Duodenal mucosa (tissue), 2 donors: ENCODE results near the gene NAT10.

Source experiments
- H3K27ac ChIP-seq: one replicate; pipeline ENCODE4 v1.7.0; 2013; ENCODE audit warnings: low read depth, low read length
- H3K27me3 ChIP-seq, 2 donors: one replicate each; pipeline ENCODE4 v1.7.0; 2013; ENCODE audit warnings: low read length in 2 of 2, control low read depth in 1 of 2; ENCODE audit not compliant: insufficient read depth in 2 of 2, control insufficient read depth in 1 of 2
- H3K36me3 ChIP-seq, 2 donors: one replicate each; pipeline ENCODE4 v1.7.0; 2013; ENCODE audit warnings: low read length in 2 of 2, control low read depth in 1 of 2; ENCODE audit not compliant: insufficient read depth in 2 of 2, control insufficient read depth in 1 of 2
- H3K4me1 ChIP-seq, 2 donors: one replicate each; pipeline ENCODE4 v1.7.0; 2013; ENCODE audit warnings: low read length in 2 of 2, control low read depth in 1 of 2; ENCODE audit not compliant: insufficient read depth in 2 of 2, control insufficient read depth in 1 of 2
- H3K4me3 ChIP-seq, 2 donors: one replicate each; pipeline ENCODE4 v1.7.0; 2013; ENCODE audit warnings: low read length in 2 of 2, low read depth in 1 of 2
- H3K9ac ChIP-seq, 2 donors: one replicate each; pipeline ENCODE4 v1.7.0; 2013; ENCODE audit warnings: low read length in 2 of 2, low read depth in 1 of 2
- H3K9me3 ChIP-seq, 2 donors: one replicate each; pipeline ENCODE4 v1.7.0; 2013; ENCODE audit warnings: low read length in 2 of 2, control low read depth in 1 of 2; ENCODE audit not compliant: control insufficient read depth in 1 of 2

The NAT10 gene

GRCh38 chr11:34194576-34195335, 89.3 kb downstream of the NAT10 start:
- Histone ChIP-seq H3K27ac (no peak overlapping the region), H3K9me3 (no peaks in the 10 kb centered on the region), H3K27me3 (no peaks in the 10 kb centered on the region), H3K4me1 (peaks cover 5 to 7% of the 10 kb centered on the region in 2 donors), H3K36me3 (peaks cover 0 to 7% of the 10 kb centered on the region in 2 donors), H3K4me3 (no peak overlapping the region), H3K9ac (no peak overlapping the region)
